Activated B cell treated with CpG ODN at 0.5 μM for 24 hours (primary cell): ENCODE measurements around the gene TXNRD2. TPM values are rescaled to one million over a fixed set of nuclear protein-coding genes. Genes with fewer than 3 reads are reported as not detected.

Experiments
- ATAC-seq: fragments of 200-7000 bp; cut with Tn5 transposase; one replicate; pipeline ENCODE4 v1.10.0; 2021; ENCODE audit warnings: low read depth, mild to moderate bottlenecking, moderate library complexity
- CTCF ChIA-PET: fragments of 350-600 bp; sonication (Branson Sonifier 250); formaldehyde crosslinking; loops from one replicate; lab custom pipeline; 2021; ENCODE audit warnings: antibody characterized with exemption; lab: Charles Lee
- POLR2A ChIA-PET: fragments of 350-600 bp; sonication (Branson Sonifier 250); formaldehyde crosslinking; loops from one replicate; lab custom pipeline; 2021; ENCODE audit warnings: antibody characterized with exemption; lab: Charles Lee
- DNase-seq: peaks from one replicate; pipeline ENCODE4 v3.0.0; 2022
- H3K27ac Mint-ChIP-seq: one replicate; pipeline ENCODE4 v1.8.0; 2020; ENCODE audit warnings: mixed read lengths
- H3K27me3 Mint-ChIP-seq: one replicate; pipeline ENCODE4 v1.8.0; 2021; ENCODE audit warnings: mixed read lengths
- H3K36me3 Mint-ChIP-seq: one replicate; pipeline ENCODE4 v1.8.0; 2021; ENCODE audit warnings: low read depth, mixed read lengths
- H3K4me1 Mint-ChIP-seq: one replicate; pipeline ENCODE4 v1.8.0; 2021; ENCODE audit warnings: mixed read lengths
- H3K4me3 Mint-ChIP-seq: one replicate; pipeline ENCODE4 v1.8.0; 2020; ENCODE audit warnings: mild to moderate bottlenecking, mixed read lengths
- H3K9me3 Mint-ChIP-seq: one replicate; pipeline ENCODE4 v1.8.0; 2020; ENCODE audit warnings: mixed read lengths
- intact Hi-C: fragments of 100-400 bp; cut with micrococcal nuclease; formaldehyde crosslinking; loops from one replicate; pipeline ENCODE4 v1.15.1; 2024
- total RNA-seq: library from RNA; stranded (reverse); gene quantifications from 2 replicates; pipeline ENCODE4 v1.2.3, GENCODE V29; 2022
- TF ChIP-seq, protein P1 (sequence below): fragments of 200-600 bp; IDR thresholded peaks from one replicate; pipeline ENCODE4 v1.8.0; 2022; ENCODE audit warnings: antibody characterized with exemption, mild to moderate bottlenecking

TXNRD2 gene
- total RNA-seq, 1 donor from 2014 or later = 31.2 TPM

DNA sequence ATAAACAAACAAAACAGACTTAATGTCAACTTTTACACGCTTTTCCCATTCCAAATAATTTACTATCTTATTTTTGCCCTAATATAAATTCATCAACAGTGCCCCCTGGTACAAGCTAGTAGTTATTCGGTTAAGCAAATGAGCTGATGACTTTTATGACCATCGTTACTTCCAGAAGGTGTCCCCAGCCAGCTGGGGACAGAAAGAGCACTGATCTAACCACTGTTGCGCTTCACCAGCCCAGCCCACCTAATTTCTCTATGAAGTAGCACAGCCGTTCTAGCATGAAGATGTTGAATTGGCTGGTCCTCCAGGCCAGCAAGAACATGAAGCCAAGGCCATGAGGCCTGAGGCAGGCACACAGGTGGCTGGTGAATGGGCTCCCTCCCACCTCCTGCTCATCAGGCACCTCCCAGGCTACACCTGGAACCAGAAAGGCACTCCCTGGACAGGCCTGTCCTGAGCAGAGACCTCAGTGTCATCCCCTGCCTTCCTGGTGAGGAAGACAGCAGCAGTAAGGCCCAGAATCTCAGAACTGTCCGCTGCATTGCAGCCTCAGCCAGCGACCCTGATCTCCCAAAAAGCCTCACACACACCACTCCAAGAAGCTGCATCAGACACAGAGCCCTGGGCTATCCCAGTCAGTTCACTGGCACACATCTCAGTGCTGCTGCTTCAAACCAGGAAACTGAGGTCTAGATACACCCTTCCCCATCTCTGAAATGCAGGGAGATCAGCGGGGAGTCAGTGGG, 99.8 kb downstream of the TXNRD2 start:
- CTCF ChIA-PET = no interaction called here
- no peak for ATAC-seq
- intact Hi-C loops = no loop called here

DNA sequence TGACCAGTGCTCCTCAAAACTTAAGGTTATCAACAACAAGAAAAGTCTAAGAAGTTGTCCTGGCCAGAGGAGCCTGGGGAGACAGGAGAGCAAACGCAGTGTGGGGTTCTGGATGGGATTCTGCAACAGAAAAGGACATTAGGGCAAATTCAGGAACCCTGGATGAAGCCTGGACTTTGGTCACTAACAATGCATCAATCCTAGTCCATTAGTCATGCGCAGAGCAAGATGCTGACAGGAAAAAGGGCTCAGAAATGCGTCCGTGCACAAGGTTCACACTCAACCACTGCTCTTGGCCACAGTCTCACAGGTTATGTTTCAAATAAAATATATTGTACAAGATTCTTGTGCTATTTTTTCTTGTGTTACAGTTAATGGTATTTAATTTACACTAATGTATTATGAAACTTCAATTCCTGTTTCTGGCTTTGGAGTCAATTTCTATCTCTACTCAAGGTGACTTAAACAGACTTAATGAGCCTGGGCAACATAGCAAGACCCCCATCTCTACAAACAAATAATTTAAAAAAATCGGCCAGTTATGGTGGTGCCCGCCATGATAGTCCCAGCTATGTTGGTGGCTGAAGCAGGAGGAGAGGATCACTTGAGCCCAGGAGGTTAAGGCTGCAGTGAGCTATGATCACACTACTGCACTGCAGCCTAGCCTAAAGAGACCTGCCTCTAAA, 100.5 kb downstream of the TXNRD2 start:
- TF ChIP-seq, protein P1, sequence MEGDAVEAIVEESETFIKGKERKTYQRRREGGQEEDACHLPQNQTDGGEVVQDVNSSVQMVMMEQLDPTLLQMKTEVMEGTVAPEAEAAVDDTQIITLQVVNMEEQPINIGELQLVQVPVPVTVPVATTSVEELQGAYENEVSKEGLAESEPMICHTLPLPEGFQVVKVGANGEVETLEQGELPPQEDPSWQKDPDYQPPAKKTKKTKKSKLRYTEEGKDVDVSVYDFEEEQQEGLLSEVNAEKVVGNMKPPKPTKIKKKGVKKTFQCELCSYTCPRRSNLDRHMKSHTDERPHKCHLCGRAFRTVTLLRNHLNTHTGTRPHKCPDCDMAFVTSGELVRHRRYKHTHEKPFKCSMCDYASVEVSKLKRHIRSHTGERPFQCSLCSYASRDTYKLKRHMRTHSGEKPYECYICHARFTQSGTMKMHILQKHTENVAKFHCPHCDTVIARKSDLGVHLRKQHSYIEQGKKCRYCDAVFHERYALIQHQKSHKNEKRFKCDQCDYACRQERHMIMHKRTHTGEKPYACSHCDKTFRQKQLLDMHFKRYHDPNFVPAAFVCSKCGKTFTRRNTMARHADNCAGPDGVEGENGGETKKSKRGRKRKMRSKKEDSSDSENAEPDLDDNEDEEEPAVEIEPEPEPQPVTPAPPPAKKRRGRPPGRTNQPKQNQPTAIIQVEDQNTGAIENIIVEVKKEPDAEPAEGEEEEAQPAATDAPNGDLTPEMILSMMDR = no peak
- no peaks in the 10 kb centered on the region for H3K27me3 Mint-ChIP-seq
- intact Hi-C loops = no loop called here
- H3K4me3 Mint-ChIP-seq = no peak overlapping the region
- ATAC-seq = no peak
- no peaks in the 10 kb centered on the region for H3K36me3 Mint-ChIP-seq
- CTCF ChIA-PET = no interaction called here
- POLR2A ChIA-PET = no interaction called here
- peaks cover 18% of the 10 kb centered on the region for H3K4me1 Mint-ChIP-seq
- DNase-seq = no peak
- H3K9me3 Mint-ChIP-seq = no peaks in the 10 kb centered on the region
- no peak overlapping the region for H3K27ac Mint-ChIP-seq

More for the DNA sequence above, 99.8 kb downstream of the TXNRD2 start:
- Mint-ChIP-seq H3K36me3 (no peaks in the 10 kb centered on the region), H3K27me3 (no peaks in the 10 kb centered on the region), H3K4me3 (no peak overlapping the region), H3K4me1 (peaks cover 19% of the 10 kb centered on the region), H3K9me3 (no peaks in the 10 kb centered on the region), H3K27ac (no peak overlapping the region)
- POLR2A ChIA-PET = no interaction called here
- TF ChIP-seq, protein P1 = no peak
- no peak for DNase-seq

DNA sequence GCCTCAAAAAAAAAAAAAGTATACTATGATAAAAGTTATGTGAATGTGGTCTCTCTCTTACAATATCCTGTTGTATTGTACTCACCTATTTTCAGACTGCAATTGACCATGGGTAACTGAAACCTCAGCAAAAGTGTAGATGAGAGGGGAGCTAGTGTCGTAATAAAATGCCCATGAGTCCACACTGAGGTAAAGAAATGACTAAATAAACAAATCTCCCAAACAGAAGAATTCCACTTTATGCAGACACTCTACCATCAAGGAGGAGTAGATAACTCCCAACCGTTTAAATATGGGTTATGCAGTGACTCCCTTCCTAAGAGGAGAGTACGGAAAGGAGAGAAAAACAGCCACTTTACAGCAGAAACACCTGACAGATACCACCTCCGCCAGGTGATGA, 101.6 kb downstream of the TXNRD2 start:
- H3K4me1 Mint-ChIP-seq = peaks cover 15% of the 10 kb centered on the region
- POLR2A ChIA-PET = no interaction called here
- H3K4me3 Mint-ChIP-seq = no peak overlapping the region
- H3K9me3 Mint-ChIP-seq = no peaks in the 10 kb centered on the region
- no peak for ATAC-seq
- no peak for DNase-seq
- no peaks in the 10 kb centered on the region for H3K27me3 Mint-ChIP-seq
- CTCF ChIA-PET = no interaction called here
- no peaks in the 10 kb centered on the region for H3K36me3 Mint-ChIP-seq
- H3K27ac Mint-ChIP-seq = no peak overlapping the region
- intact Hi-C loops = no loop called here
- TF ChIP-seq, protein P1 = no peak

DNA sequence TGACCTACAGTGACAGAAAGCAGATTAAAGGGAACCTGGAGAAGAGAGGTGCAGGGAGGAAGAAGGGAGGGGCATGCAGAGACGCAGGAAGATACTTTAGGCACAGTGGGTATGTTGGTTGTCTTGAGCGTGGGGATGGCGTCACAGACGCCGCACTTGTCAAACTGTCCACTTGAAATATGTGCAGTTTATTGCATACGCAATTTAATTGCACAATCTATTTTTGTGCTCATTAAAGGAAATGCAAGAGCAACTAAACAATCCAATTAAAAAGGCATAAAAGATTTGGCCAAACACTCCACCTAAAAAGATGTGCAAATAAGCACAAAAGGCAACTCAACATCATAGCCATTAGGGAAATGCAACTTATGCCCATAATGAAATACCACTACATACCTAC, 103.7 kb downstream of the TXNRD2 start:
- Mint-ChIP-seq H3K36me3 (no peaks in the 10 kb centered on the region), H3K9me3 (no peaks in the 10 kb centered on the region), H3K27ac (no peak overlapping the region), H3K27me3 (no peaks in the 10 kb centered on the region), H3K4me3 (no peak overlapping the region), H3K4me1 (peaks cover 3% of the 10 kb centered on the region)
- CTCF ChIA-PET = no interaction called here
- intact Hi-C loops = no loop called here
- POLR2A ChIA-PET = no interaction called here
- TF ChIP-seq, protein P1 = no peak
- DNase-seq = no peak
- no peak for ATAC-seq

DNA sequence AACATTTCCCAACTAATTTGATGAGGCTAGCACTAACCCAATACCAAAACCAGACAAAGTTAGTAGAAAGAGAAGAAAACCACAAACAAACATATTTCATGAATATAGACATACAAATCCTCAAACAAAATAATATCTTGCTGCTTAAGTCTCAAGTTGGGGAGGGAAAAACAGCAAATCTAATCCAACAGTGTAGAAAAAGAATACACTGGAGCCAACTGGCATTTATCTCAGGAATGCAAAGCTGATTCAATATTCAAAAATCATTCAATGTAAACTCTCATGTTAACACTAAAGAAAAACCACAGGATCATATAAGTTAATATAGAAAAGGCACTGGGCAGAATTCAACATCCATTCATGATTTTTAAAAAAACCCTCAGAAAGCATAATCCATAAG, 105.1 kb downstream of the TXNRD2 start:
- POLR2A ChIA-PET = no interaction called here
- DNase-seq (no peak), ATAC-seq (no peak)
- intact Hi-C loops = no loop called here
- H3K27ac Mint-ChIP-seq = no peak overlapping the region
- TF ChIP-seq, protein P1 = no peak
- peaks cover 8% of the 10 kb centered on the region for H3K4me1 Mint-ChIP-seq
- H3K27me3 Mint-ChIP-seq = no peaks in the 10 kb centered on the region
- CTCF ChIA-PET = no interaction called here
- H3K4me3 Mint-ChIP-seq = no peak overlapping the region
- H3K36me3 Mint-ChIP-seq = no peaks in the 10 kb centered on the region
- H3K9me3 Mint-ChIP-seq = no peaks in the 10 kb centered on the region
